Epithelial cell of prostate (primary cell): Measurements from ENCODE around the gene ATP2A2.

Experiments used
- DNase-seq: peaks from one replicate; pipeline ENCODE4 v3.0.0-alpha.2; 2011; ENCODE audit warnings: low read depth, low spot score
- H3K27ac ChIP-seq: fragments of 450-650 bp; 2 replicates; pipeline ENCODE4 v1.5.1; 2017; ENCODE audit warnings: mild to moderate bottlenecking

The ATP2A2 gene

DNA sequence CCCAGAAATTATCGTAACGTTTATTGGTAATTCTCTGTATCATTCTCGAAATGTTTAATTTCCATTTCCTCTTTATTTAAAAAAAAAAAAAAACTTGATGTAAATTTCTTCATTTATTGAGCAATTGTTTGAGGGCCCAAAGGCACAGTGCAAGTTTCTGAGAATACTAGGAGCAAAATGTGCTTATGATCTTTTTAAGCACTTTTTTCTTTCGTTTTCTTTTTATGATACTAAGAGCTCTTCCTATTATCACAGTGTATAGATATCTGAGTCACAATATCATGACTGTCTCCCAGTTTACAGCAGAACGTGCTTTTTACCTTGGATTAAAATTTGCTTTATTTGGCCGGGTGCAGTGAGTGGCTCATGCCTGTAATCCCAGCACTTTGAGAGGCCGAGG lies 5.6 kb downstream of the ATP2A2 start:
- H3K27ac ChIP-seq = peak overlapping the region; percentile 94
- DNase-seq = no peak

GRCh38 chr12:110287986-110288385 lies 6.9 kb downstream of the ATP2A2 start:
- no peak for DNase-seq
- H3K27ac ChIP-seq = peak overlapping the region; percentile 94

- H3K27ac ChIP-seq = peak overlapping the region; percentile 94
- DNase-seq = no peak
Measured at GRCh38 chr12:110289044-110289710, 8.1 kb downstream of the ATP2A2 start.

GRCh38 chr12:110289711-110290078 lies 8.6 kb downstream of the ATP2A2 start:
- DNase-seq = no peak

GRCh38 chr12:110301065-110301806 lies 20.2 kb downstream of the ATP2A2 start:
- no peak for DNase-seq
- H3K27ac ChIP-seq = peak overlapping the region; percentile 98

More at GRCh38 chr12:110289711-110290078, 8.6 kb downstream of the ATP2A2 start:
- peak overlapping the region; percentile 94 for H3K27ac ChIP-seq

DNA sequence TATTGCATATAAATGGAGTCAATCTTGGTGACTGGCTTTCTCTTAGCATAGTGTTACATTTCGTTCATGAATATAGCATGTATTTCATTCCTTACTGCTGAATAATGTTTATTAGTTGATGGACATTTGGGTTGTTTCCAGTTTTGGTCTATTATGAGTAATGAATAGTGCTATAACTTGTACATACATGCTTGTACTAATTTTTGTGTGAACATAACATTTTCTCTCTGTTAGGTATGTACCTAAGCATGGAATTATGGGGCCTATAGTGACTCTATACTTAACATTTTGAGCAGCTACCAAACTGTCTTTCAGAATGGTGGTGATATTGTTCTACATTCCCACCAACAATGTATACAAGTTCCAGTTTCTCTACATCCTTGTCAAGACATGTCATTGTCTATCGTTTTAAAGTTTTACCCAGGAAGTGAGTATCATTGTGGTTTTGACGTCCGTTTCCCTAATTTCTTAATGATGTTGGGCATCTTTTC lies 23.1 kb downstream of the ATP2A2 start:
- peak overlapping the region; percentile 98 for H3K27ac ChIP-seq
- peak; percentile 72 for DNase-seq

- H3K27ac ChIP-seq = peak overlapping the region; percentile 98
- DNase-seq = no peak
Measured at GRCh38 chr12:110307372-110307771, 26.3 kb downstream of the ATP2A2 start.

DNA sequence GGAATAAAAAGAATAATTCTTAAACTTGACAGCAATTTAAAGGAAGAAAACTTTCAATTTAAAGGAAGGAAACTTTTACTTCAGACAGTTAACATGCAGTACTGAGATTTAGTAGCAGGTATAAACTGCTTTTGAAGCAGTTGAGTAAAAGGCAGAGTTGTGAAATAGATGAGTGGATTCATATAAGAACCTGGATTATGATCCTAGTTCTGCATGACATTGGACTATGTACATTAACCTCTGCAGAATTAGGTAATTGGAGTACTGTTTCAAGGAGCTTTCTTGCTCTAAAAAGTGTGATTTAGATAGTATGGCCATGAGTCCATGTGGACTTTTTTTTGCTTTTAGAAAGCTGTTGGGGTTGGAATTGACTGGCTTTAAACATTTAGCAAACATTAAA lies 29.7 kb downstream of the ATP2A2 start:
- DNase-seq = no peak
- peak overlapping the region; percentile 98 for H3K27ac ChIP-seq

DNA sequence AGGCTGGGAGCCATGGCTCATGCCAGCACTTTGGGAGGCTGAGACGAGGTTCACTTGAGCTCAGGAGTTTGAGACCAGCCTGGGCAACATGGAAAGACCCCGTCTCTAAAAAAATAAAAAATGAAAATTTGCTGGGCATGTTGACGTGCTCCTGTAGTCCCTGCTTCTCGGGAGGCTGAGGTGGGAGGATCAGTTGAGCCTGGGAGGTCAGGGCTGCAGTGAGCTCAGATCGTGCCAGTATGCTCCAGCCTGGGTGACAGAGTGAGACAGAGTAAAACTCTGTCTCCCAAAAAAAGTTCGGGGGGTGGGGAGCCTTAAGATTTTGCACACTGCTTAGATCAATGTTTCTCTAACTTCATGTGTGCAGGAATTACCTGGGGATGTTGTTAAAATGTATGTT lies 30.9 kb downstream of the ATP2A2 start:
- H3K27ac ChIP-seq = peak overlapping the region; percentile 98
- DNase-seq = no peak

DNA sequence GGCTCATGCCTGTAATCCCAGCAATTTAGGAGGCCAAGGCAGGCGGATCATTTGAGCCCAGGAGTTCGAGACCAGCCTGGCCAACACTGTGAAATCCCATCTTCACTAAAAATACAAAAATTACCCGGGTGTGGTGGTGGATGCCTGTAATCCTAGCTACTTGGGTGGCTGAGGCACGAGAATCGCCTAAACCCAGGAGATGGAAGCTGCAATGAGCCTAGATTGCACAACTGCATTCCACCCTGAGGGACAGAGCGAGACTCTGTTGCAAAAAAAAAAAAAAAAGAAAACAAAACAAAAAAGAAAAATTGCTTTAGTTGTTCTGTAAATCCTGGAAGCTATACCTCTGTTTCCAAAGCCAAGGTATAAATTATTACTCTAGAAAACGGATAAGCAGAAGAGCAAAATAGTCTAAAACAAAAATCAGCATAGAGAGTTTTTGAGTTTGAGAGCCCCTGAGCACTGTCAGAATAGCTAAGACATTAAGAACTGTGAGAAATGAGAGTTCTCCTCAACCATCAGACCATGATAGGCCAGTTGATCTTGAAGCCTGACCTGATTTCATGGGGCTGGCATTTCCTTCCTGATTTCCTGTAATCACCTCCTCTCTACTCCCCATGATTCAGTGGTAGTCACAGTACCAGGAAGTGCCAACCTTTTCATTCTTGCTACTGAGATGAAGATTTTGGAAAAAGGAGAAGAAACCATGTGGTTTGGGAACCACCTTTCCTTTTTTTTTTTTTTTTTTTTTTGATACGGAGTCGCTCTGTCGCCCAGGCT lies 31.7 kb downstream of the ATP2A2 start:
- DNase-seq = peak; percentile 64
- H3K27ac ChIP-seq = peak overlapping the region; percentile 98

DNA sequence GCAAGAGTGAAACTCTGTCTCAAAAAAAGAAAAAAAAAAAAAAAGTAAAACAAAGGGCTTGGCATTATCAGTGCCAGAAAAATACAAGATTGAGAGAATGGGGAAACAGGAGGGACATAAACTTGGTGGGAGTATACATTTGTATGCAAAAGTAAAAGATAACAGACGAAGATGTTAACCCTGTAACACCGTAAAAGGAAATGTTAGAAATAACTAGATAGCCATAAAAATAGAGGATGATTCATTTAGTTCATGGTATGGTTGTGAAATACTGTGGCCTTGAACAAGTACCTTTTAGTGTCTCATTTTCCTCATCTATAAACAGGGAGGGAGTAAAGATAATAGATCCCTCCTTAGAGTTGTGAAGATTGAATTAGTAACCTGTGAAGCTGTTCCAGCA lies 33.3 kb downstream of the ATP2A2 start:
- H3K27ac ChIP-seq = peak overlapping the region; percentile 98
- DNase-seq = no peak

DNA sequence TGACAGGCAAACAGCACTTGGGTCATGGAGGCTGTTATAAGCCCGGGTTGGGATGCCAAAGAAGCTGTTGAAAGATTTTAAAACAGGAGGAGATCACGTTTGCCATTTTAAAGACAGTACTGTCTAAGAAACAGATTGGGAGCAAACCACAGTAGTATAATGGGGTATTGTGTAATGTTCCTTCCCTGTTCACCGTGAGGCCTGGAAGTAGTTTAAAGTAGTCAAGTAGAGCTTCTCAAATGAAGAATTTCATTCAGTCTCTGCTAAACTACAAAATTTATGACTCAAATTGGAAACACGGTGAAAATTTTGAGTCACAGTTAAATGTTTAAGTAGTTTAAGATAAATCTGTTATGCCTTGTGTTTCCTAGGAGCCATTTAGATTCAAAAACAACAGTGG lies 35.8 kb downstream of the ATP2A2 start:
- peak overlapping the region; percentile 98 for H3K27ac ChIP-seq
- DNase-seq = no peak

- peak overlapping the region; percentile 98 for H3K27ac ChIP-seq
- no peak for DNase-seq
Measured at GRCh38 chr12:110317911-110318310, 36.9 kb downstream of the ATP2A2 start.

DNA sequence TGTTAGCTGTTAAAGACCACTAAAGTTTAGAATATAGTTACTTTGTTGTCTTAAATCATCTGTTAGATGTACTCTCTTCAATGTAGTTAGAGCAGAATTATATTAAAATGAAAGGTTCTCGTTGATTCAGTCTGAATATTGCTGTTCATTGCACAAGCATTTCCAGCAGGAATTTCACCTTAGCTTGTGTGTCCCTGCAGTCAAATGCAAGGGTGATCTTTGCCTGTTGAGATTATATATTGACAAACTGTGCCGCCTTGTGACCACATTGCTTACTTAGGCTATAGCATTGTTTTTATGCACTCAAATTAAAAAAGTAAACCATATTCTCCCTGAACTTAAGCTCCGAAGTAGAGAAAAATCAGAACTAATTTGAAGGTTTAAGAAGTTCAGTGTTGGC lies 39.5 kb downstream of the ATP2A2 start:
- H3K27ac ChIP-seq = peak overlapping the region; percentile 1
- no peak for DNase-seq

DNA sequence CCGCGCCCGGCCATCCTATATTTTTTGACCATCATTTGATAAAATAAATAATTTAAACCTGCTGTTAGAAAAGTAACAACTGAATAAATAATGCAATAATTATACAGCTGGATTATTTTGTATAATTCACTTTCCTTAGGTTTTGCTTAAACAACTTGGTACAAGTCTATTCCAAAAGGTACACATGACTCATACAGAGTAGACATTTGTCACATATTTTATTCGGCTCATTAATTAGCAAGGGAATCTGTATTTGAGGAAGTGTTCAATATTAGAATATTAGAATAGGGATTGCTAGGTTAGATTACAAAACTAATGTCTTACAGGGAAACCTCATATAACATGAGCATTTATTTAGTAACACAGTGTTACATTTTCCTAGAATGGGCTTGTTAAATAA lies 48.7 kb downstream of the ATP2A2 start:
- peak overlapping the region; percentile 73 for H3K27ac ChIP-seq

DNA sequence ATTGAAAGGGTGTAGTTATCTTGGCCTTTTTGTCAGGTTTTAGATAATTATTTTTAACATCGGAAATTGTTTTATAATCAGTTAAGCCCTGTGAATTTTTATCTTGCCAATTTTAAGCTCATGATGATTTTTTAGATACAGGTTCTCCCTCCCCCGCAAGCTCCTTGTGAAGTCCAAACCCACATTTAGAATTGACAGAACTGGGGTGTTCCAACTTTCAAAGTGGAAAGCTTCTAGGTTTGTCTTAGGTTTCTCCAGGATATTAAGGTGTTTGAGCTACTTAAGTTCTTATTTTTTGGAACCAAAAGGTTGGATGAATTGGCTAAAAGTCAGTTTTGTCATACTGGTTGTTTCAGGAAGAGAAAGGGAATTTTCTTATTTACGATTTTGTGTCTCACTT lies 49.1 kb downstream of the ATP2A2 start:
- H3K27ac ChIP-seq = peak overlapping the region; percentile 73

More for the DNA sequence above, 48.7 kb downstream of the ATP2A2 start:
- DNase-seq = no peak

GRCh38 chr12:110330544-110330943 lies 49.5 kb downstream of the ATP2A2 start:
- no peak for DNase-seq
- peak overlapping the region; percentile 73 for H3K27ac ChIP-seq

More for the DNA sequence above, 49.1 kb downstream of the ATP2A2 start:
- DNase-seq = no peak

- H3K27ac ChIP-seq = no peak overlapping the region
- DNase-seq = no peak
Measured at GRCh38 chr12:110333201-110333600, 52.2 kb downstream of the ATP2A2 start.

- no peak for DNase-seq
- peak overlapping the region; percentile 5 for H3K27ac ChIP-seq
Measured at GRCh38 chr12:110335481-110336045, 54.5 kb downstream of the ATP2A2 start.

GRCh38 chr12:110337912-110338710 lies 57.1 kb downstream of the ATP2A2 start:
- no peak for DNase-seq

More at GRCh38 chr12:110337912-110338710, 57.1 kb downstream of the ATP2A2 start:
- H3K27ac ChIP-seq = peak overlapping the region; percentile 94
